Activated CD8-positive, alpha-beta T cell treated with anti-CD3 and anti-CD28 coated beads, Interleukin-2, amount 10 ng/mL, durations not matched to agents 7 days and 5 days (primary cell): Measurements from ENCODE around the gene ANKS1B. TPM values are rescaled to one million over a fixed set of nuclear protein-coding genes. Genes with fewer than 3 reads are reported as not detected.

Experiments used
- ATAC-seq: fragments of 150-1000 bp; cut with Tn5 transposase; one replicate; pipeline ENCODE4 v1.10.0; 2021; ENCODE audit warnings: moderate library complexity
- CTCF ChIA-PET: fragments of 350-600 bp; sonication (Branson Sonifier 250); formaldehyde crosslinking; loops from one replicate; lab custom pipeline; 2021; ENCODE audit warnings: antibody characterized with exemption; lab: Charles Lee
- POLR2A ChIA-PET: fragments of 350-600 bp; sonication (Branson Sonifier 250); formaldehyde crosslinking; loops from one replicate; lab custom pipeline; 2021; ENCODE audit warnings: antibody characterized with exemption; lab: Charles Lee
- DNase-seq: peaks from one replicate; pipeline ENCODE4 v3.0.0-alpha.2; 2020
- H3K27ac Mint-ChIP-seq: one replicate; pipeline ENCODE4 v1.8.0; 2021; ENCODE audit warnings: mild to moderate bottlenecking, mixed read lengths
- H3K27me3 Mint-ChIP-seq: one replicate; pipeline ENCODE4 v1.8.0; 2021; ENCODE audit warnings: low read depth, mixed read lengths
- H3K36me3 Mint-ChIP-seq: one replicate; pipeline ENCODE4 v1.8.0; 2021; ENCODE audit warnings: low read depth, mixed read lengths
- H3K4me1 Mint-ChIP-seq: one replicate; pipeline ENCODE4 v1.8.0; 2021; ENCODE audit warnings: low read depth, mixed read lengths
- H3K4me3 Mint-ChIP-seq: one replicate; pipeline ENCODE4 v1.8.0; 2021; ENCODE audit warnings: mild to moderate bottlenecking, mixed read lengths
- H3K9me3 Mint-ChIP-seq: one replicate; pipeline ENCODE4 v1.8.0; 2022; ENCODE audit warnings: mixed read lengths; ENCODE audit not compliant: insufficient read depth
- total RNA-seq, 2 experiments: library from RNA; stranded (reverse); gene quantifications; one replicate each; pipeline ENCODE4 v1.2.3, GENCODE V29; 2021

The ANKS1B gene
- total RNA-seq, 2 experiments from 2014 or later, result not detected

DNA sequence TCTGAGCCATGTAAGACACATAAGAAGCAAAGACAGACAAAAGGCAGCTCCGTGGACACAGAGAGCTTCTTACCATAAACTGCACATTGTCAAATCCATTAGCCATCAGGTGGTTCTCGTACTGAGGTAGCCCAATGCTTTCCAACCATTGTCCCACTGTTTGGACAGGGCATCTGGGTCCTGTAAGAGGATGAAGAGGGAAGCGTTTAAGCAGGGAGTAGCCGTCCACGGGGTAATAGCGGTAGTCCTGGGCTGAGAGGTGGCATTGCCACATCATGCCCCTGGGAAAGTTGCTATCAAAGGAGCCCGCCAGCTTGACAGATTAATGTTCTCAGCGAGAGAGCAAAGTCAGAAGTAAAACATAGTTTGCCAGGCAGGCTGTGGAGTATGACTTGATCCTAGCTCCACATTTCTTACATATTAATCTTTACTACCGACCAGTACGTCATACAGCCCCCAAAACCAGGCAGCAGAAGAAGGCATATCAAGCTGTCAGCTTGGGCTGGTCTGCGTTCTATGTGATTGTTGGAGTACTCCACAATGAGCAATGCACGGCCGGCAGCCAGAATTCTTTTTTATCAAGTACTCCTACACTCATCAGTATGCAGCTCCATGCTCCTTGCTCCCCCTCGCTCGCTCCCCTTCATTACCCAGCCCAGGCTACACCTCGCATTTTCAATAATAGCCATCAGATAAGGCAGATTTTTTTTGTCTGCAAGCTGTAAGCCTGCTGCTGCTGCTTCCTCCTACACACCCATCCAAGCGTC is 830.3 kb downstream of the ANKS1B start:
- POLR2A ChIA-PET, result no interaction called here

DNA sequence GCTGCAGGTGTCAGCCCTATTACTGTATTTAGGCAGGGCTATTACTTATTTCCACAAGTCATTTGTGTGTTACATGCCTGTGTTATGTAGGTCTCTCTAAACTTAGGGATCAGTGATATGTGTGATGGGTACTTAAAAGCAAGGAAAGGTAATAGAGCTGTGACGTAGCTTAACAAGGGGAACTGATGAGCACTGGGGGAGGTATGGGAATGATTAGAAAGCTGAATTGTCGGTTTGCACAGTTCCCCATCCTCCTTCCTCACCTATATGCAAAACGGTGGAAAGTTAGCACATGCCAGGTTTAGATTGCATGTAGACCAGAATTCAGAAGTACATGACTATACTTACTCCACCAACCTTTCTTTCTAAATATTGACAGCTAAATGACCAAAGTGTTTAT is 831.4 kb downstream of the ANKS1B start:
- ATAC-seq, result no peak
- H3K27me3 Mint-ChIP-seq, result no peaks in the 10 kb centered on the region
- H3K4me1 Mint-ChIP-seq, result no peaks in the 10 kb centered on the region
- no peak overlapping the region for H3K4me3 Mint-ChIP-seq
- H3K27ac Mint-ChIP-seq, result no peak overlapping the region
- no peaks in the 10 kb centered on the region for H3K9me3 Mint-ChIP-seq
- no peak for DNase-seq
- ChIA-PET POLR2A (no interaction called here), CTCF (no interaction called here)
- H3K36me3 Mint-ChIP-seq, result no peaks in the 10 kb centered on the region

More for the DNA sequence above, 830.3 kb downstream of the ANKS1B start:
- H3K27ac Mint-ChIP-seq, result no peak overlapping the region
- H3K36me3 Mint-ChIP-seq, result no peaks in the 10 kb centered on the region
- H3K27me3 Mint-ChIP-seq, result no peaks in the 10 kb centered on the region
- no peaks in the 10 kb centered on the region for H3K4me1 Mint-ChIP-seq
- no peak overlapping the region for H3K4me3 Mint-ChIP-seq
- CTCF ChIA-PET, result no interaction called here
- DNase-seq, result no peak
- H3K9me3 Mint-ChIP-seq, result no peaks in the 10 kb centered on the region
- ATAC-seq, result no peak

- CTCF ChIA-PET, result no interaction called here
- Mint-ChIP-seq H3K27me3 (no peaks in the 10 kb centered on the region), H3K4me3 (no peak overlapping the region), H3K4me1 (no peaks in the 10 kb centered on the region), H3K36me3 (no peaks in the 10 kb centered on the region), H3K9me3 (no peaks in the 10 kb centered on the region), H3K27ac (no peak overlapping the region)
- POLR2A ChIA-PET, result no interaction called here
- DNase-seq (no peak), ATAC-seq (no peak)
Observed at GRCh38 chr12:99152337-99152736, 832.4 kb downstream of the ANKS1B start.

- Mint-ChIP-seq H3K4me1 (no peaks in the 10 kb centered on the region), H3K9me3 (no peaks in the 10 kb centered on the region), H3K36me3 (no peaks in the 10 kb centered on the region), H3K27me3 (no peaks in the 10 kb centered on the region), H3K27ac (no peak overlapping the region), H3K4me3 (no peak overlapping the region)
- CTCF ChIA-PET, result no interaction called here
- DNase-seq (no peak), ATAC-seq (no peak)
- POLR2A ChIA-PET, result no interaction called here
Observed at GRCh38 chr12:99151744-99152143, 833.0 kb downstream of the ANKS1B start.

- DNase-seq, result no peak
- no peak overlapping the region for H3K4me3 Mint-ChIP-seq
- ChIA-PET CTCF (no interaction called here), POLR2A (no interaction called here)
- H3K9me3 Mint-ChIP-seq, result no peaks in the 10 kb centered on the region
- H3K36me3 Mint-ChIP-seq, result no peaks in the 10 kb centered on the region
- no peaks in the 10 kb centered on the region for H3K27me3 Mint-ChIP-seq
- H3K27ac Mint-ChIP-seq, result no peak overlapping the region
- no peak for ATAC-seq
- no peaks in the 10 kb centered on the region for H3K4me1 Mint-ChIP-seq
Observed at GRCh38 chr12:99147130-99147529, 837.6 kb downstream of the ANKS1B start.

- no peaks in the 10 kb centered on the region for H3K4me1 Mint-ChIP-seq
- no peak overlapping the region for H3K27ac Mint-ChIP-seq
- ChIA-PET CTCF (no interaction called here), POLR2A (no interaction called here)
- no peaks in the 10 kb centered on the region for H3K9me3 Mint-ChIP-seq
- H3K36me3 Mint-ChIP-seq, result no peaks in the 10 kb centered on the region
- no peak for ATAC-seq
- H3K4me3 Mint-ChIP-seq, result no peak overlapping the region
- no peak for DNase-seq
- no peaks in the 10 kb centered on the region for H3K27me3 Mint-ChIP-seq
Observed at GRCh38 chr12:99146730-99147129, 838.0 kb downstream of the ANKS1B start.

GRCh38 chr12:99146185-99146584 is 838.6 kb downstream of the ANKS1B start:
- CTCF ChIA-PET, result no interaction called here
- no peaks in the 10 kb centered on the region for H3K36me3 Mint-ChIP-seq
- H3K9me3 Mint-ChIP-seq, result no peaks in the 10 kb centered on the region
- no peak overlapping the region for H3K4me3 Mint-ChIP-seq
- no peaks in the 10 kb centered on the region for H3K4me1 Mint-ChIP-seq
- ATAC-seq, result no peak
- no peak for DNase-seq
- POLR2A ChIA-PET, result no interaction called here
- no peak overlapping the region for H3K27ac Mint-ChIP-seq
- no peaks in the 10 kb centered on the region for H3K27me3 Mint-ChIP-seq

DNA sequence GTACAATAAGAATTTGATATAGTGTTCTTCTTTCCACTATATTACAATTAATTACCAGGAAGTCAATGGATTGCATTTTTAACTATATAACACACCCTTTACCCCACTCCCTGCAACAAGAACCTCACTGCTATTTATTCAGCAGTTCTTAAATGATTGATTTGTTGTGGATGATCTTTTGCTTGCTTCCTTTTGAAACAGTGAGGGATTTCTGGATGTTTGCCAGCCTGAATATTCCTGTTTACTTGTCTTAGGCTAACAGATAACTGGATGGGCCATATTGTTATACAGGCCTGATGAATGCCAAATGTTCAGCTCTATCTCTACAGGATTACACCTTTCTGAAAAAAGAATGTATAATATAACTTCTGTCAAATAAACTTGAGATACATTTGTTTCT is 842.1 kb downstream of the ANKS1B start:
- H3K27me3 Mint-ChIP-seq, result no peaks in the 10 kb centered on the region
- ChIA-PET POLR2A (no interaction called here), CTCF (no interaction called here)
- H3K36me3 Mint-ChIP-seq, result no peaks in the 10 kb centered on the region
- H3K4me3 Mint-ChIP-seq, result no peak overlapping the region
- H3K27ac Mint-ChIP-seq, result no peak overlapping the region
- DNase-seq (no peak), ATAC-seq (no peak)
- H3K4me1 Mint-ChIP-seq, result no peaks in the 10 kb centered on the region
- no peaks in the 10 kb centered on the region for H3K9me3 Mint-ChIP-seq

GRCh38 chr12:99140017-99140720 is 844.6 kb downstream of the ANKS1B start:
- DNase-seq, result no peak
- no peak for ATAC-seq
- no peak overlapping the region for H3K27ac Mint-ChIP-seq
- H3K4me3 Mint-ChIP-seq, result no peak overlapping the region
- H3K36me3 Mint-ChIP-seq, result no peaks in the 10 kb centered on the region
- H3K27me3 Mint-ChIP-seq, result no peaks in the 10 kb centered on the region
- POLR2A ChIA-PET, result no interaction called here
- no peaks in the 10 kb centered on the region for H3K9me3 Mint-ChIP-seq
- H3K4me1 Mint-ChIP-seq, result no peaks in the 10 kb centered on the region
- CTCF ChIA-PET, result no interaction called here

GRCh38 chr12:99138393-99138792 is 846.3 kb downstream of the ANKS1B start:
- H3K4me3 Mint-ChIP-seq, result no peak overlapping the region
- H3K27me3 Mint-ChIP-seq, result no peaks in the 10 kb centered on the region
- H3K4me1 Mint-ChIP-seq, result no peaks in the 10 kb centered on the region
- ChIA-PET CTCF (no interaction called here), POLR2A (no interaction called here)
- ATAC-seq (no peak), DNase-seq (no peak)
- no peak overlapping the region for H3K27ac Mint-ChIP-seq
- no peaks in the 10 kb centered on the region for H3K9me3 Mint-ChIP-seq
- H3K36me3 Mint-ChIP-seq, result no peaks in the 10 kb centered on the region

DNA sequence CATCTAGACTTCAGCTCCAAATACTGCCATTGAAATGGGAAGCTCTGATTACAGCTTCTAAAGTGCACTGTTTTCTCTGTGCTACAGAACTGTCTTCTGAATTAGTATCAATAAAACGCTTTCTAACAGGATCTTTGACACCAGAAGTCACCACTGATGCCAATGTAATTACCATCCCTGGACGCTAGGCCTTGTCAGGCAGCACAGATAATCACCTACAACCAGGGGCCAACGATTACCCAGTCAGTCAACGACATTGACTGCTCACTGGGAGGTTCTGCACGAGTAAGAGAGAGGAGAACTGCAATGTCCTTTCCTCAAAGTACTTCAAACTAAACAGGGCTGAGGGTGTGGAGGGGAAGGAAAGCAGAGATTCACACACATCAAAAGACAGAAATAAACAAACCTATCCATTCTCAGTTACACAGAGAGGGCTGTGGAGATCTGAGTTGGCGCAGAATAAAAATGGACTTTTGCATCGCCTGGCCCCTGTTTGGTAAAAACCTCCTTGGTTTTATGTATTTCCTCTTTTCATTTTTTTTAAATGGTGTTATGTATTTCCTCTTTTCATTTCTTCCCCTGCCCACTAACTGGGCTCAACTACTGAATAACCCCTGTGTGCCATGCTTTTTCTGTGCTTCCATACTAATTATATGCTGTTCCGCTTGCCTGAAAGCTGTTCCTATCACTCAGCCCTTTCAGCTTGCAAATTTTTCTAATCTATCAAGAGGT is 847.4 kb downstream of the ANKS1B start:
- no peak overlapping the region for H3K4me3 Mint-ChIP-seq
- CTCF ChIA-PET, result no interaction called here
- no peaks in the 10 kb centered on the region for H3K27me3 Mint-ChIP-seq
- ATAC-seq (no peak), DNase-seq (no peak)
- H3K36me3 Mint-ChIP-seq, result no peaks in the 10 kb centered on the region
- no peaks in the 10 kb centered on the region for H3K4me1 Mint-ChIP-seq
- H3K9me3 Mint-ChIP-seq, result no peaks in the 10 kb centered on the region
- no peak overlapping the region for H3K27ac Mint-ChIP-seq
- POLR2A ChIA-PET, result no interaction called here

- no peaks in the 10 kb centered on the region for H3K9me3 Mint-ChIP-seq
- H3K4me1 Mint-ChIP-seq, result no peaks in the 10 kb centered on the region
- no peaks in the 10 kb centered on the region for H3K27me3 Mint-ChIP-seq
- CTCF ChIA-PET, result no interaction called here
- DNase-seq, result no peak
- POLR2A ChIA-PET, result no interaction called here
- no peak for ATAC-seq
- no peak overlapping the region for H3K4me3 Mint-ChIP-seq
- no peaks in the 10 kb centered on the region for H3K36me3 Mint-ChIP-seq
- H3K27ac Mint-ChIP-seq, result no peak overlapping the region
Observed at GRCh38 chr12:99136516-99136915, 848.2 kb downstream of the ANKS1B start.
